K562 (cell line): ENCODE data around the gene DHDDS. TPM values are rescaled to one million over a fixed set of nuclear protein-coding genes. Genes with fewer than 3 reads are reported as not detected.
A peak's percentile ranks its signal among the peaks of the same experiment; 100 is the strongest.

Experiments
- CAMTA2 ChIP-seq: fragments of 250-450 bp; sonication (Bioruptor Pico); conservative IDR thresholded peaks from 2 replicates; pipeline ENCODE4 v1.5.1; 2022
- FOXK1 ChIP-seq: sonication (generic); formaldehyde crosslinking; IDR thresholded peaks from 2 replicates; pipeline ENCODE4 v1.8.0; 2022; ENCODE audit warnings: missing genetic modification reagents, mild to moderate bottlenecking, borderline replicate concordance
- L3MBTL2 ChIP-seq: fragments of 450-650 bp; IDR thresholded peaks from 2 replicates; pipeline ENCODE4 v1.6.1; 2016; ENCODE audit warnings: mild to moderate bottlenecking, moderate library complexity
- MCM2 ChIP-seq: fragments of 450-650 bp; IDR thresholded peaks from 2 replicates; pipeline ENCODE4 v1.6.1; 2017; ENCODE audit warnings: low read depth, mild to moderate bottlenecking
- MTA1 ChIP-seq: fragments of 450-650 bp; IDR thresholded peaks from 2 replicates; pipeline ENCODE4 v1.6.1; 2017; ENCODE audit warnings: borderline replicate concordance
- NR4A1 ChIP-seq, 2 experiments: fragments of 250-450 bp in 1 of 2; fragments of 450-650 bp in 1 of 2; sonication (Bioruptor Pico) in 1 of 2; IDR thresholded peaks; 2 replicates each; pipeline versions ENCODE4 v1.4.0 to v1.6.1; 2016 to 2020; ENCODE audit warnings: mild to moderate bottlenecking in 2 of 2, missing compliant biosample characterization in 1 of 2, missing genetic modification characterization in 1 of 2, moderate library complexity in 1 of 2
- RFX7 ChIP-seq: fragments of 250-450 bp; sonication (Bioruptor Pico); IDR thresholded peaks from 2 replicates; pipeline ENCODE4 v1.5.1; 2021; ENCODE audit warnings: mild to moderate bottlenecking
- RREB1 ChIP-seq: fragments of 250-450 bp; sonication (Bioruptor Pico); IDR thresholded peaks from 2 replicates; pipeline ENCODE4 v1.4.0; 2020
- SIX5 ChIP-seq, 2 experiments: IDR thresholded peaks; 2 replicates each; pipeline ENCODE4 v1.6.1; 2011; ENCODE audit warnings: low read length in 2 of 2, borderline replicate concordance in 1 of 2, low read depth in 1 of 2, mild to moderate bottlenecking in 1 of 2, moderate library complexity in 1 of 2; ENCODE audit not compliant: insufficient read depth in 1 of 2
- SOX6 ChIP-seq: fragments of 450-650 bp; IDR thresholded peaks from 2 replicates; pipeline ENCODE4 v1.6.1; 2014; ENCODE audit warnings: mild to moderate bottlenecking
- ZBTB2 ChIP-seq: fragments of 450-650 bp; IDR thresholded peaks from 2 replicates; pipeline ENCODE4 v1.6.1; 2016; ENCODE audit warnings: antibody characterized with exemption
- ZBTB7A ChIP-seq: IDR thresholded peaks from 2 replicates; pipeline ENCODE4 v1.6.1; 2011; ENCODE audit warnings: low read depth, mild to moderate bottlenecking, low read length, moderate library complexity, borderline replicate concordance; ENCODE audit not compliant: control insufficient read depth
- ZKSCAN8 ChIP-seq: fragments of 200-800 bp; sonication (Bioruptor generic); IDR thresholded peaks from 2 replicates; pipeline ENCODE4 v1.6.1; 2016; ENCODE audit warnings: missing genetic modification characterization, missing compliant biosample characterization
- ZNF280A ChIP-seq: fragments of 450-650 bp; IDR thresholded peaks from 2 replicates; pipeline ENCODE4 v1.6.1; 2018; ENCODE audit warnings: mild to moderate bottlenecking, low read depth; ENCODE audit not compliant: partially characterized antibody
- ZNF76 ChIP-seq: fragments of 250-450 bp; sonication (Bioruptor Pico); IDR thresholded peaks from 2 replicates; pipeline ENCODE4 v1.4.0; 2020; ENCODE audit warnings: mild to moderate bottlenecking, moderate library complexity, borderline replicate concordance
- ZSCAN29 ChIP-seq: fragments of 450-650 bp; IDR thresholded peaks from 2 replicates; pipeline ENCODE4 v1.6.1; 2017
- ZSCAN32 ChIP-seq: fragments of 450-650 bp; formaldehyde crosslinking; IDR thresholded peaks from 2 replicates; pipeline ENCODE4 v1.4.0; 2020; ENCODE audit warnings: mild to moderate bottlenecking, moderate library complexity
- polyA plus RNA-seq, 8 experiments: library from polyadenylated mRNA; depleted of rRNA in 4 of 8; stranded (reverse) in 5 of 8; unstranded in 3 of 8; fragments of >200 nt; fragmentation: Nextera tagmentation in 2 of 8; fragmentation: Illumina TruSeq in 1 of 8; extraction: Ambion mirVana in 2 of 8; extraction: Trizol in 1 of 8; gene quantifications; 2 replicates each; pipeline versions ENCODE4 v1.2.1 to v1.2.3, GENCODE V29; 2011 to 2014; ENCODE audit warnings: inconsistent platforms in 1 of 8, missing spikeins in 1 of 8
- total RNA-seq, 7 experiments: library from RNA; depleted of rRNA in 6 of 7; stranded (reverse); fragments of >200 nt in 6 of 7; fragmentation: Illumina TruSeq in 2 of 7; extraction: Trizol in 2 of 7; gene quantifications; 2 replicates each; pipeline versions ENCODE4 v1.2.1 to v1.2.3, GENCODE V29; 2011 to 2021; ENCODE audit warnings: low replicate concordance in 1 of 7

Gene DHDDS
- total and polyA plus RNA-seq, 9 of the 15 experiments (the other 6 are each of a cell fraction or from before 2014, with no cell fraction given): 33.3 to 55.0 (median 44.3) TPM

- TF ChIP-seq ZNF76 (CRISPR knock-in tag): 0 out of 2 replicates have a peak, but pooled peaks have one; percentile 72
- no peak for TF ChIP-seq SOX6
- TF ChIP-seq ZBTB7A: peak; percentile 33; the same call in 1 of the 2 replicates
- no peak for TF ChIP-seq FOXK1
- no peak for TF ChIP-seq ZNF280A
- no peak for TF ChIP-seq SIX5 (IDR thresholded peaks at IDR 0.05; ENCODE audit: borderline replicate concordance in 1 of 2, insufficient read depth in 1 of 2, low read depth in 1 of 2, low read length in 2 of 2)
- TF ChIP-seq RREB1 (CRISPR knock-in tag): 0 out of 2 replicates have a peak, but pooled peaks have one; percentile 29
- TF ChIP-seq RFX7: no peak
- TF ChIP-seq ZSCAN29: no peak
- TF ChIP-seq ZBTB2: no peak
- TF ChIP-seq ZKSCAN8 (CRISPR knock-in tag): 0 out of 2 replicates have a peak, but pooled peaks have one; percentile 7
- 0 out of 2 replicates have a peak, but pooled peaks have one; percentile 82 for TF ChIP-seq NR4A1 (CRISPR knock-in tag; IDR thresholded peaks at IDR 0.05)
- peak; percentile 84 for TF ChIP-seq NR4A1 (tag; IDR thresholded peaks at IDR 0.05)
- TF ChIP-seq MTA1: no peak
- no peak for TF ChIP-seq MCM2
- TF ChIP-seq L3MBTL2: no peak
- 0 out of 2 replicates have a peak, but pooled peaks have one; percentile 72 for TF ChIP-seq CAMTA2 (CRISPR knock-in tag)
- TF ChIP-seq ZSCAN32: peak; percentile 53; the same call in 1 of the 2 replicates
Observed at GRCh38 chr1:26472320-26472900, 40.3 kb downstream of the DHDDS start, which contains the start of gene HMGN2 (continued).
